Measurements from ENCODE around the gene CERT1.
"Not testable (repeated sequence)": the region's sequence is repeated elsewhere in the genome, so short reads cannot be mapped to it uniquely, and the experiment has no call there.

Gene CERT1

DNA sequence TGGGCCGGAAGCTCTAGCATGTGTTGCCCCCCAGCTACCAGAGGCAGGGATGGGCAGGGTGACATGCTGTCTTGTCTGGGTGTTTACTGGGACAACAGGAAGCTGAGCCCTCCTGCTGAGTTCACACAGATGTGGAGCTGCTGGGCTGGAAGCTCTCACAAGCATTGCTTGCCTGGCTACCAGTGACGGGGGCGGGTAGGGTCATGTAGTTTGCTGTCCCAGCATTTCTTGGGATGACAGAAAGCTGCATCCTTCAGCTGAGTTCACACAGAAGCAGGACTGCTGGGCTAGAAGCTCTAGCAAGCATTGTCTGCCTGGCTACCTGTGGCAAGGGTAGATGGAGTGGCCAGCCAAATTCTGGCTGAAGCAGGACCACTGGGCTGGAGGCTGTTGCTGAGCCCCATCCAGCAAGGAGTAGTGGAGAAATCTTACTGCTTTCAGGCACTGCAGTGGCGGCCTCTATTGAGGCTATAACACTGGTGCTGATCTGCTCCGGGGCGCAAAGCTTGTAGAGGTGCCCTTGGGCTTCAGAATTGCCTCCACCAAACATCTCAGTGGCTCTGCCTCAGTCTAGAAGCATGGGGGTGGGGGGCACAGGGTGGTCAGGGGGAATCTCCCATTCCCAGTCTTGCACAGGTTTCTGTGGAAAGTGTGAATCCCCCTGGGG is 25.4 kb upstream of the CERT1 start:
- no peak overlapping the region for H3K27ac ChIP-seq (ENCODE audit: low read depth, low read length)

DNA sequence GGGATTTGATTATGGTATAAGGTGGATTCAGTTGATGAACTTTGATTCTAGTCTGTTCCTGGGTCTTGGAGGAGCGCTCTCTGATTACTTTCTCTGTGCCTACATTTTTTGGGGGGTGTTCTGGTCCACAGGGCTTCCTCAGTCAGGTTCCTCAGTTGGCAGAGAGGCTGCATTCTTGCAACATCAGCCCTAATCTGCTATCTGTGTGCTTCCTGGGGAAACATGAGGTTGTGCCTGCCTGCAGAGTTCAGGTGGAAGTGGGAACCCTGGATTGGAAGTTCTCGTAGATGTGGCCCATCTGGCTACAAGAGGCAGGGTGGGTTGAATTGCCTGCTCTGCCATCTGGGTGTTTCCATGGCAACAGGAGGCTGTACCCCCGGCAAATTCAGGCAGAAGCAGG is 24.7 kb upstream of the CERT1 start:
- H3K23ac ChIP-seq (ENCODE audit: low read length) = no peak overlapping the region
- H2BK5ac ChIP-seq (ENCODE audit: low read depth, low read length, poor library complexity) = no peak overlapping the region
- no peak overlapping the region for H2AFZ ChIP-seq (ENCODE audit: insufficient read depth, low read length, poor library complexity)
- H3K18ac ChIP-seq (ENCODE audit: low read length) = peak overlapping the region; percentile 53
- WGBS (ENCODE audit: extremely low coverage, insufficient coverage, insufficient read length) = no CpG with 5 or more reads among the region's 3 CpGs
- no peak overlapping the region for H3K4ac ChIP-seq (ENCODE audit: low read depth, low read length)
- H3K4me3 ChIP-seq (ENCODE audit: low read depth, low read length) = no peak overlapping the region
- no peak overlapping the region for H3K4me2 ChIP-seq (ENCODE audit: low read length)
- H4K12ac ChIP-seq (ENCODE audit: low read depth, low read length) = no peak overlapping the region
- H3K9ac ChIP-seq (ENCODE audit: low read length) = no peak overlapping the region
- no peak overlapping the region for H4K8ac ChIP-seq (ENCODE audit: low read depth, low read length)
- no peak overlapping the region for H2BK120ac ChIP-seq (ENCODE audit: insufficient read depth, low read length, poor library complexity)
- no peaks in the 10 kb centered on the region for H3K79me1 ChIP-seq (ENCODE audit: low read length)
- H4K91ac ChIP-seq (ENCODE audit: low read depth, low read length) = no peak overlapping the region
- no peak overlapping the region for H3K14ac ChIP-seq (ENCODE audit: low read length)
- no peaks in the 10 kb centered on the region for H3K36me3 ChIP-seq (ENCODE audit: control insufficient read depth in 1 of 2, insufficient read depth in 2 of 2, low read length in 2 of 2)
- DNase-seq = no peak
- H2BK12ac ChIP-seq (ENCODE audit: low read length) = no peak overlapping the region
- no peaks in the 10 kb centered on the region for H3K27me3 ChIP-seq (ENCODE audit: insufficient read depth, low read length)
- H3K79me2 ChIP-seq (ENCODE audit: control insufficient read depth, insufficient read depth, low read length, poor library complexity) = no peaks in the 10 kb centered on the region
- peaks cover 4 to 8% of the 10 kb centered on the region in 2 experiments for H3K4me1 ChIP-seq (ENCODE audit: control insufficient read depth in 1 of 2, insufficient read depth in 2 of 2, low read length in 2 of 2)
- no peak overlapping the region for H2AK5ac ChIP-seq (ENCODE audit: low read length)
- H3K27ac ChIP-seq (ENCODE audit: low read depth, low read length) = no peak overlapping the region
- no peaks in the 10 kb centered on the region for H3K9me3 ChIP-seq (ENCODE audit: insufficient read depth, low read depth, low read length)

More for the DNA sequence above, 25.4 kb upstream of the CERT1 start:
- H4K8ac ChIP-seq (ENCODE audit: low read depth, low read length) = no peak overlapping the region
- no peak overlapping the region for H4K12ac ChIP-seq (ENCODE audit: low read depth, low read length)
- no peaks in the 10 kb centered on the region for H3K79me1 ChIP-seq (ENCODE audit: low read length)
- H2AK5ac ChIP-seq (ENCODE audit: low read length) = no peak overlapping the region
- no peaks in the 10 kb centered on the region for H3K79me2 ChIP-seq (ENCODE audit: control insufficient read depth, insufficient read depth, low read length, poor library complexity)
- H3K9ac ChIP-seq (ENCODE audit: low read length) = no peak overlapping the region
- no peak overlapping the region for H4K91ac ChIP-seq (ENCODE audit: low read depth, low read length)
- DNase-seq = no peak
- no peak overlapping the region for H3K4me2 ChIP-seq (ENCODE audit: low read length)
- no peaks in the 10 kb centered on the region for H3K36me3 ChIP-seq (ENCODE audit: control insufficient read depth in 1 of 2, insufficient read depth in 2 of 2, low read length in 2 of 2)
- H3K4ac ChIP-seq (ENCODE audit: low read depth, low read length) = no peak overlapping the region
- no peak overlapping the region for H3K23ac ChIP-seq (ENCODE audit: low read length)
- no peaks in the 10 kb centered on the region for H3K9me3 ChIP-seq (ENCODE audit: insufficient read depth, low read depth, low read length)
- no peak overlapping the region for H2BK120ac ChIP-seq (ENCODE audit: insufficient read depth, low read length, poor library complexity)
- H2AFZ ChIP-seq (ENCODE audit: insufficient read depth, low read length, poor library complexity) = no peak overlapping the region
- H2BK5ac ChIP-seq (ENCODE audit: low read depth, low read length, poor library complexity) = no peak overlapping the region
- peaks cover 4 to 8% of the 10 kb centered on the region in 2 experiments for H3K4me1 ChIP-seq (ENCODE audit: control insufficient read depth in 1 of 2, insufficient read depth in 2 of 2, low read length in 2 of 2)
- H2BK12ac ChIP-seq (ENCODE audit: low read length) = no peak overlapping the region
- no peaks in the 10 kb centered on the region for H3K27me3 ChIP-seq (ENCODE audit: insufficient read depth, low read length)
- WGBS (ENCODE audit: extremely low coverage, insufficient coverage, insufficient read length) = no CpG with 5 or more reads among the region's 6 CpGs
- no peak overlapping the region for H3K4me3 ChIP-seq (ENCODE audit: low read depth, low read length)
- no peak overlapping the region for H3K14ac ChIP-seq (ENCODE audit: low read length)
- no peak overlapping the region for H3K18ac ChIP-seq (ENCODE audit: low read length)

DNA sequence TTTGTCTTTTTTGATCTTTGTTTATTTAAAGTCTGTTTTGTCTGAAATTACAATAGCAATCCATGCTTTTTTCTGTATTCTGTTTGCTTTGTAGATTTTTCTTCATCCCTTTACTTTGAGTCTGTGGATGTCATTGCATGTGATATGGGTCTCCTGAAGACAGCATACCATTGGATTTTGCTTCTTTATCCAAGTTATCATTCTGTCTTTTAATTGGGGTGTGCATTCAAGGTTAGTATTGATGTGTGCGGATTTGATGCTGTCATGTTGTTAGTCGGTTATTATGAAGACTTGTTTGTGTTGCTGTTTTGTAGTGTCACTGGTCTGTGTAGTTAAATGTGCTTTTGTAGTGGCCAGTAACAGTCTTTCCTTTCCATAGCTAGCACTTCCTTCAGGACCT is 23.3 kb upstream of the CERT1 start:
- WGBS (ENCODE audit: extremely low coverage, insufficient coverage, insufficient read length) = no CpG with 5 or more reads among the region's 2 CpGs
- Histone ChIP-seq H3K27ac (ENCODE audit: low read depth, low read length) (no peak overlapping the region), H4K12ac (ENCODE audit: low read depth, low read length) (no peak overlapping the region), H4K8ac (ENCODE audit: low read depth, low read length) (no peak overlapping the region), H3K36me3 (ENCODE audit: control insufficient read depth in 1 of 2, insufficient read depth in 2 of 2, low read length in 2 of 2) (no peaks in the 10 kb centered on the region), H3K18ac (ENCODE audit: low read length) (no peak overlapping the region), H2BK5ac (ENCODE audit: low read depth, low read length, poor library complexity) (no peak overlapping the region), H3K9me3 (ENCODE audit: insufficient read depth, low read depth, low read length) (no peaks in the 10 kb centered on the region), H3K14ac (ENCODE audit: low read length) (no peak overlapping the region), H3K27me3 (ENCODE audit: insufficient read depth, low read length) (no peaks in the 10 kb centered on the region), H3K4me1 (ENCODE audit: control insufficient read depth in 1 of 2, insufficient read depth in 2 of 2, low read length in 2 of 2) (peaks cover 4 to 8% of the 10 kb centered on the region in 2 experiments), H3K9ac (ENCODE audit: low read length) (no peak overlapping the region), H3K4ac (ENCODE audit: low read depth, low read length) (no peak overlapping the region), H3K79me1 (ENCODE audit: low read length) (no peaks in the 10 kb centered on the region), H3K4me3 (ENCODE audit: low read depth, low read length) (no peak overlapping the region), H2AFZ (ENCODE audit: insufficient read depth, low read length, poor library complexity) (no peak overlapping the region), H4K91ac (ENCODE audit: low read depth, low read length) (no peak overlapping the region), H2BK120ac (ENCODE audit: insufficient read depth, low read length, poor library complexity) (no peak overlapping the region), H3K4me2 (ENCODE audit: low read length) (no peak overlapping the region), H2BK12ac (ENCODE audit: low read length) (no peak overlapping the region), H3K79me2 (ENCODE audit: control insufficient read depth, insufficient read depth, low read length, poor library complexity) (no peaks in the 10 kb centered on the region), H2AK5ac (ENCODE audit: low read length) (no peak overlapping the region), H3K23ac (ENCODE audit: low read length) (no peak overlapping the region)
- no peak for DNase-seq

DNA sequence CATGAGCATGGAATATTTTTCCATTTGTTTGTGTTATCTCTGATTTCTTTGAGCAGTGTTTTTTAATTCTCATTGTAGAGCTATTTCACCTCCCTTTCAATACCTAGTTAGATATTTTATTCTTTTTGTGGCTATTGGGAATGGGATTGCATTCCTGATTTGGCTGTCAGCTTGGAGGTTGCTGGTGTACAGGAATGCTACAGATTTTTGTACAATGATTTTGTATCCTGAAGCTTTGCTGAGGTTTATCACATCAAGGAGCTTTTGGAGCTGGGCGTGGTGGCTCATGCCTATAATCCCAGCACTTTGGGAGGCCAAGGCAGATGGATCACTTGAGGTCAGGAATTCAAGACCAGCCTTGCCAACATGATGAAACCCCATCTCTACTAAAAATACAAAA is 22.3 kb upstream of the CERT1 start:
- not testable (repeated sequence) for H3K79me2 ChIP-seq (ENCODE audit: control insufficient read depth, insufficient read depth, low read length, poor library complexity); H3K36me3 ChIP-seq (ENCODE audit: control insufficient read depth in 1 of 2, insufficient read depth in 2 of 2, low read length in 2 of 2); H3K9me3 ChIP-seq (ENCODE audit: insufficient read depth, low read depth, low read length); H3K4me2 ChIP-seq (ENCODE audit: low read length); H2BK5ac ChIP-seq (ENCODE audit: low read depth, low read length, poor library complexity); H3K79me1 ChIP-seq (ENCODE audit: low read length); H2BK12ac ChIP-seq (ENCODE audit: low read length); H3K27me3 ChIP-seq (ENCODE audit: insufficient read depth, low read length); H4K8ac ChIP-seq (ENCODE audit: low read depth, low read length); H2BK120ac ChIP-seq (ENCODE audit: insufficient read depth, low read length, poor library complexity); H3K4me3 ChIP-seq (ENCODE audit: low read depth, low read length); H3K23ac ChIP-seq (ENCODE audit: low read length); H3K14ac ChIP-seq (ENCODE audit: low read length); H2AFZ ChIP-seq (ENCODE audit: insufficient read depth, low read length, poor library complexity); H3K9ac ChIP-seq (ENCODE audit: low read length); H3K4ac ChIP-seq (ENCODE audit: low read depth, low read length); H4K91ac ChIP-seq (ENCODE audit: low read depth, low read length); H3K18ac ChIP-seq (ENCODE audit: low read length); H4K12ac ChIP-seq (ENCODE audit: low read depth, low read length); H3K27ac ChIP-seq (ENCODE audit: low read depth, low read length); H2AK5ac ChIP-seq (ENCODE audit: low read length)
- WGBS (ENCODE audit: extremely low coverage, insufficient coverage, insufficient read length) = no CpG with 5 or more reads among the region's 1 CpG
- H3K4me1 ChIP-seq (ENCODE audit: control insufficient read depth in 1 of 2, insufficient read depth in 2 of 2, low read length in 2 of 2) = peaks cover 4 to 11% of the 10 kb centered on the region in 2 experiments
- DNase-seq = peak; percentile 14 to 52
